Thyroid gland (tissue), 4 donors: Measurements from ENCODE around the gene SLC37A2. TPM values are rescaled to one million over a fixed set of nuclear protein-coding genes. Genes with fewer than 3 reads are reported as not detected.
"Not testable (repeated sequence)": the region's sequence is repeated elsewhere in the genome, so short reads cannot be mapped to it uniquely, and the experiment has no call there.

Experiments
- DNase-seq, 2 donors: peaks; one replicate each; pipeline ENCODE4 v3.0.0-alpha.2; 2019
- H3K27ac ChIP-seq, 3 donors: fragments of 200-600 bp; sonication (generic); 1 replicate in 2 of 3; 2 replicates in 1 of 3; pipeline ENCODE4 v1.5.1; 2016 to 2019; ENCODE audit warnings: mild to moderate bottlenecking in 1 of 3, moderate library complexity in 1 of 3
- H3K27me3 ChIP-seq: fragments of 200-600 bp; sonication (generic); one replicate; pipeline ENCODE4 v1.5.1; 2019
- H3K36me3 ChIP-seq, 2 donors: fragments of 200-600 bp; sonication (generic); one replicate each; pipeline ENCODE4 v1.5.1; 2016 to 2019
- H3K4me1 ChIP-seq, 2 donors: fragments of 200-600 bp; sonication (generic); one replicate each; pipeline ENCODE4 v1.5.1; 2017 to 2019
- H3K4me3 ChIP-seq, 3 donors: fragments of 200-600 bp; sonication (generic); replicated peaks in 1 of 3; 1 replicate in 2 of 3; 2 replicates in 1 of 3; pipeline ENCODE4 v1.5.1; 2016; ENCODE audit warnings: mild to moderate bottlenecking in 1 of 3
- H3K9me3 ChIP-seq: fragments of 200-600 bp; sonication (generic); one replicate; pipeline ENCODE4 v1.5.1; 2017
- POLR2A ChIP-seq, 2 donors: fragments of 450-650 bp; IDR thresholded peaks; one replicate each; pipeline ENCODE4 v1.6.1; 2017; ENCODE audit warnings: antibody characterized with exemption in 2 of 2, mild to moderate bottlenecking in 2 of 2, moderate library complexity in 1 of 2
- WGBS, 2 donors: methylation state at CpG; one replicate each; pipeline ENCODE4 v1.1.5; 2017; 5-methylcytosine and 5-hydroxymethylcytosine counted together
- intact Hi-C: fragments of 100-400 bp; cut with DNase I; formaldehyde crosslinking; loops from one replicate; pipeline ENCODE4 v1.15.1; 2023
- total RNA-seq, 4 donors: library from RNA; depleted of rRNA; stranded (reverse); fragments of >200 nt; gene quantifications; one replicate each; pipeline ENCODE4 v1.2.3, GENCODE V29; 2016
- TF ChIP-seq, protein P1 (sequence below), 6 experiments: fragments of 200-600 bp in 3 of 6; fragments of 450-650 bp in 3 of 6; sonication (generic) in 3 of 6; IDR thresholded peaks; one replicate each; pipeline ENCODE4 v1.5.1; 2016 to 2019; ENCODE audit warnings: antibody characterized with exemption in 6 of 6, mild to moderate bottlenecking in 2 of 6, inconsistent platforms in 1 of 6, moderate library complexity in 1 of 6

The SLC37A2 gene
- total RNA-seq = 1 to 10 TPM; 2.1 to 3.6 (median 3.4) TPM

DNA sequence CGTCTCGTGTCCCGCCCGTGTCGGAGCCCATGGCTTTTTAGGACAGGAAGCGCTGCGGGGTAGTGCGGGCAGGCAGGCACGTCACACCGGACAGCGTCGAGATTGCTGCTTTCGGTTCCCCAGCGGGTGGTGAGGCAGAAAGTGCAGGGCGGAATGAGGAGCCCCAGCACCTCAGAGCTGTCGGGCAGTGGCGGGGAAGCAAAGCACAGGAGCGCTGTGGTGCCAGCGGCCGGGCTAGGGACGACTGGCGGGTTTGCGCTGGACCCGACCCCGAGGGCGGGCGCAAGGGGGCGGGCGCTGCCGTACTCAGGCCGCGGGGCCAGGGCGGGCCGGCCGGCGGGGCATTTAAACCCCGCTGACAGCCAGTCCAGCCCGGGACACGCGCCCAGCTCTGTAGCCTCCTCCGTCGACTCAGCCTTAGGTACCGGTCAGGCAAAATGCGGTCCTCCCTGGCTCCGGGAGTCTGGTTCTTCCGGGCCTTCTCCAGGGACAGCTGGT is at the start of gene SLC37A2:
Gene SLC37A2, plus strand, starts transcription at position 375 of the 498 bp plus-strand sequence. Its CDS starts 63 bp downstream, at position 438.
- H3K4me3 ChIP-seq = peak within 1 kb of the TSS; percentile 19 to 72 (median 56)
- no peaks in the 10 kb centered on the region for H3K36me3 ChIP-seq
- H3K9me3 ChIP-seq = no peaks in the 10 kb centered on the region
- H3K27me3 ChIP-seq = no peaks in the 10 kb centered on the region
- H3K27ac ChIP-seq = peak within 1 kb of the TSS in 2 of 3 donors; percentile 20 to 36
- H3K4me1 ChIP-seq = peaks cover 8 to 9% of the 10 kb centered on the region in 2 donors
- intact Hi-C loops = no loop called here
- WGBS, 2 donors = 0% methylated on average over 9 of the region's 46 CpGs; no CpG with 5 or more reads in 1 of the 2 donors
- peak; percentile 68 to 69 for DNase-seq
- TF ChIP-seq, protein P1, sequence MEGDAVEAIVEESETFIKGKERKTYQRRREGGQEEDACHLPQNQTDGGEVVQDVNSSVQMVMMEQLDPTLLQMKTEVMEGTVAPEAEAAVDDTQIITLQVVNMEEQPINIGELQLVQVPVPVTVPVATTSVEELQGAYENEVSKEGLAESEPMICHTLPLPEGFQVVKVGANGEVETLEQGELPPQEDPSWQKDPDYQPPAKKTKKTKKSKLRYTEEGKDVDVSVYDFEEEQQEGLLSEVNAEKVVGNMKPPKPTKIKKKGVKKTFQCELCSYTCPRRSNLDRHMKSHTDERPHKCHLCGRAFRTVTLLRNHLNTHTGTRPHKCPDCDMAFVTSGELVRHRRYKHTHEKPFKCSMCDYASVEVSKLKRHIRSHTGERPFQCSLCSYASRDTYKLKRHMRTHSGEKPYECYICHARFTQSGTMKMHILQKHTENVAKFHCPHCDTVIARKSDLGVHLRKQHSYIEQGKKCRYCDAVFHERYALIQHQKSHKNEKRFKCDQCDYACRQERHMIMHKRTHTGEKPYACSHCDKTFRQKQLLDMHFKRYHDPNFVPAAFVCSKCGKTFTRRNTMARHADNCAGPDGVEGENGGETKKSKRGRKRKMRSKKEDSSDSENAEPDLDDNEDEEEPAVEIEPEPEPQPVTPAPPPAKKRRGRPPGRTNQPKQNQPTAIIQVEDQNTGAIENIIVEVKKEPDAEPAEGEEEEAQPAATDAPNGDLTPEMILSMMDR (IDR thresholded peaks at IDR 0.05) = peak in 2 of 6 experiments; percentile 27 to 33
- TF ChIP-seq POLR2A (IDR thresholded peaks at IDR 0.05) = peak in 1 of 2 donors; percentile 49

DNA sequence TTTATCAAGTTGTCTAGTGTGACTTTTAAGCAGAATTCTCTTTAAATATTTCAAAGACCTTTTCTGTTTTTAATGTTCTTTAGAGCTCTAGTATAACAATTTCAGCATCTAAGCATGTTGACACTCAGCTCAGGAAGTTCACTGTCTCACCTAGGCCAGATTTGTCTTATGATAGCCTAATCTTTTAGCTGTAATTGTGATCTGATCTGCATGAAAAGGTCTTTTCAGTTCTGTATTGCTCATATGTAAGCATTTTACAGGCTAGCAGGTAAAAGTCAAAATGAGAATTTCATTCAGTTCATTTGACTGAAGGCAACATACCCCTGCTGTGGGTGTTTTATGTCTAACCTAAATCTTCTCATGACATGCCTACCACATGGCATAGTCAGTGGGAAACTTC is 46.7 kb upstream of the SLC37A2 start:
- Histone ChIP-seq H3K4me3 (no peak overlapping the region), H3K4me1 (no peaks in the 10 kb centered on the region), H3K27me3 (no peaks in the 10 kb centered on the region), H3K36me3 (no peaks in the 10 kb centered on the region), H3K27ac (no peak overlapping the region), H3K9me3 (no peaks in the 10 kb centered on the region)
- DNase-seq = no peak
- intact Hi-C loops = no loop called here
- TF ChIP-seq, protein P1 (IDR thresholded peaks at IDR 0.05) = no peak
- TF ChIP-seq POLR2A (IDR thresholded peaks at IDR 0.05) = no peak

DNA sequence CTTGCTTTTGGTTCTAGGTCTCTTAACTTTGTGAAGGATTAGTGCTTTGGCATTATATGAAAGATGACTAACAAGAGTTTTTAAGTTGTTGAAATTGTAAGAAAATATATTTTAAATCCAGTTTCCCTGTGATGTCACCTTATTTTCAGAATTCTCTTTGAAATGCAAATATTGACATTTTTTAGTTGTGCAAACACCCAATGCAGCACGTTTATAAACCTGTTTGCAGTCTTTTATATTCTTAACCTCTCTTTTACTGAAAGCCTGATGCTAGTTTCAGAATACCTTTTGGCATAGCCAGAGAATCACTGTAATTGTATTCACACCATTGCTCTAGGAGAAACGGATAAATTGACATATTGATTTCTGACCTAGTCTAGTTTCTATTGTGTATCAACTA is 42.8 kb upstream of the SLC37A2 start:
- Histone ChIP-seq H3K27ac (no peak overlapping the region), H3K27me3 (no peaks in the 10 kb centered on the region), H3K4me3 (no peak overlapping the region), H3K36me3 (no peaks in the 10 kb centered on the region), H3K4me1 (no peaks in the 10 kb centered on the region), H3K9me3 (no peaks in the 10 kb centered on the region)
- TF ChIP-seq, protein P1 (IDR thresholded peaks at IDR 0.05) = no peak
- TF ChIP-seq POLR2A (IDR thresholded peaks at IDR 0.05) = no peak
- intact Hi-C loops = no loop called here
- DNase-seq = no peak
- 87 to 93% methylated on average over 2 of the region's 2 CpGs for WGBS, 2 donors

DNA sequence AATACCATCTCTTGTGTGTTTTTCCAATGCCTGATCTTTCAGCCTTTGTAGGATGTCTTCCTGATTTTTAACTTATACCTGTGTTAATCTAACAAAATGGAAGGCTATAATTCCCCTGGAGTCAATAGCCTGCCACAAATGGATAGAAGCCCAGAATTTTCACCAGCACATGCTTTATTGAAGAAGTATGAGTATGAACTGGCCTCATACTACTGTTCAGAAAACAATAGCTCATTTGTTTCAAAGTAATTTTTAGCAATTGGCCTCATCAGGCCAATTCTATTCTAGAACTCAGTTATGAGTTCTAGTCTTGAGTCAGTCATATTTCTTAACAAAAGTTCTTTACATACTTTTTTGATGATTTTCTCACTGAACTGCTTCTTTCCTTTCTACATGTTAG is 40.6 kb upstream of the SLC37A2 start:
- DNase-seq = no peak
- H3K27me3 ChIP-seq = no peaks in the 10 kb centered on the region
- no peak for TF ChIP-seq POLR2A (IDR thresholded peaks at IDR 0.05)
- TF ChIP-seq, protein P1 (IDR thresholded peaks at IDR 0.05) = no peak
- H3K9me3 ChIP-seq = no peaks in the 10 kb centered on the region
- no peaks in the 10 kb centered on the region for H3K4me1 ChIP-seq
- no peak overlapping the region for H3K4me3 ChIP-seq
- H3K27ac ChIP-seq = no peak overlapping the region
- H3K36me3 ChIP-seq = no peaks in the 10 kb centered on the region
- intact Hi-C loops = no loop called here

DNA sequence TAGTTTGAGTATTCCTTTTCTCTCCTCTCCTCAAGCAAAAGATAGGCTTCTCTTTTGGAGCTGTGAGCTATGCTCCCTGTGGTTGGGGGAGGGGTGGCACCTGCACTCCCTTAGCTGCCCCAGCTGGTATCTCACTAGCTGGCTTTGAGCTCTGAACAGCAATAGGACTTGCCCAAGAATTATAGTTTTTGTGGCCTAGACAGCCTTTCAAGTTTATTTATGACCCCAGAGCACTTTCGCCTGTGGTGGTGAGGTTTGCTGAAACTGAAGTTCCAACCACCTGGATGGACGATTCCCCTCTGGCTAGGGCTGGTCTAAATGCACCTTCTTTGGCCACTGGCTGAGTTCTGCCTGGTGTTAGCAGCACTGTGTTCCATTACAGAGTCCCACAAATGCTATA is 37.1 kb upstream of the SLC37A2 start:
- Histone ChIP-seq H3K9me3 (no peaks in the 10 kb centered on the region), H3K36me3 (no peaks in the 10 kb centered on the region), H3K27ac (no peak overlapping the region), H3K27me3 (no peaks in the 10 kb centered on the region), H3K4me1 (no peaks in the 10 kb centered on the region), H3K4me3 (no peak overlapping the region)
- WGBS, 2 donors = 100% methylated on average over 2 of the region's 2 CpGs
- no peak for TF ChIP-seq POLR2A (IDR thresholded peaks at IDR 0.05)
- TF ChIP-seq, protein P1 (IDR thresholded peaks at IDR 0.05) = no peak
- intact Hi-C loops = no loop called here
- DNase-seq = no peak

DNA sequence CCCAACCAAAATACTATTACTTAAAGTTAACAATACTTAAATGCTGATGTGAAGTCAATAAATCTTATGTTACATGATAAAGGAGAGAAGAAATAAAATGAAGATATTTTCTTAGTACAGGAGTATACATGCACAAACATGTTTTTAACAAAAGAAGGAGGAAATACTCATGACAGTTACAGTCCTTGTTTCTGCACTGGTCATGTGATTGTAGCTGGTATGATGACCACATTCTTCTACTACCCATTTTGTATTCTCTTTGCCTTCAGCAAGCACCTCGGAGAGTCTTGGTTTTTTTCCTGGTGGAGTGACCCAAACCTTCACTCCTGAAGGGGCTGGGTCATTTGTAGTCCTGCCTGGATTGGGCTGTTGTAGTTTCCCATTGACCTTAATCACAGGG is 33.7 kb upstream of the SLC37A2 start:
- H3K27me3 ChIP-seq, H3K9me3 ChIP-seq, H3K4me3 ChIP-seq, DNase-seq, intact Hi-C loops, H3K4me1 ChIP-seq, H3K27ac ChIP-seq, H3K36me3 ChIP-seq: not testable (repeated sequence)
- 48 to 80% methylated on average over 1 of the region's 1 CpG for WGBS, 2 donors
